MM.1S (cell line): Measurements from ENCODE around the gene ERF.
A peak's percentile ranks its signal among the peaks of the same experiment; 100 is the strongest.

ENCODE experiments used
- DNase-seq: peaks from one replicate; pipeline ENCODE4 v3.0.0-alpha.2; 2015
- H2AFZ ChIP-seq: fragments of 300-600 bp; sonication (generic); 2 replicates; pipeline ENCODE4 v1.6.0; 2016; ENCODE audit warnings: antibody characterized with exemption, low read length
- H3F3A ChIP-seq: fragments of 300-600 bp; sonication (generic); 2 replicates; pipeline ENCODE4 v1.6.1; 2016; ENCODE audit warnings: mild to moderate bottlenecking, antibody characterized with exemption, low read length, moderate library complexity, mixed read lengths; ENCODE audit not compliant: insufficient read depth
- H3K27ac ChIP-seq: fragments of 300-600 bp; sonication (generic); 2 replicates; pipeline ENCODE4 v1.5.1; 2016; ENCODE audit warnings: mild to moderate bottlenecking, low read length
- H3K27me3 ChIP-seq: fragments of 300-600 bp; sonication (generic); replicated peaks from 2 replicates; pipeline ENCODE4 v1.6.0; 2016; ENCODE audit warnings: low read length; ENCODE audit not compliant: insufficient read depth
- H3K36me3 ChIP-seq: fragments of 300-600 bp; sonication (generic); replicated peaks from 2 replicates; pipeline ENCODE4 v1.6.1; 2016; ENCODE audit warnings: mild to moderate bottlenecking, low read length, mixed read lengths; ENCODE audit not compliant: insufficient read depth
- H3K4me1 ChIP-seq: fragments of 300-600 bp; sonication (generic); 2 replicates; pipeline ENCODE4 v1.6.1; 2016; ENCODE audit warnings: low read length, mixed read lengths
- H3K4me2 ChIP-seq: fragments of 300-600 bp; sonication (generic); 2 replicates; pipeline ENCODE4 v1.6.0; 2016; ENCODE audit warnings: low read depth, low read length
- H3K4me3 ChIP-seq: fragments of 300-600 bp; sonication (generic); 2 replicates; pipeline ENCODE4 v1.5.1; 2016; ENCODE audit warnings: low read length, mixed read lengths
- H3K79me2 ChIP-seq: fragments of 300-600 bp; sonication (generic); 2 replicates; pipeline ENCODE4 v1.6.1; 2016; ENCODE audit warnings: mixed run types, low read length, mixed read lengths
- H3K9ac ChIP-seq: fragments of 300-600 bp; sonication (generic); 2 replicates; pipeline ENCODE4 v1.6.1; 2016; ENCODE audit warnings: low read length, mixed read lengths
- H3K9me2 ChIP-seq: fragments of 300-600 bp; sonication (generic); replicated peaks from 2 replicates; pipeline ENCODE4 v1.6.1; 2016; ENCODE audit warnings: mild to moderate bottlenecking, low read length, mixed read lengths; ENCODE audit not compliant: insufficient read depth
- H3K9me3 ChIP-seq: fragments of 300-600 bp; sonication (generic); replicated peaks from 2 replicates; pipeline ENCODE4 v1.6.1; 2016; ENCODE audit warnings: mild to moderate bottlenecking, low read length, mixed read lengths; ENCODE audit not compliant: insufficient read depth
- H4K20me1 ChIP-seq: fragments of 300-600 bp; sonication (generic); 2 replicates; pipeline ENCODE4 v1.6.1; 2016; ENCODE audit warnings: mild to moderate bottlenecking, low read length, moderate library complexity, mixed read lengths; ENCODE audit not compliant: insufficient read depth
- CTCF ChIP-seq: fragments of 300-600 bp; sonication (generic); IDR thresholded peaks from 2 replicates; pipeline ENCODE4 v1.5.1; 2016; ENCODE audit warnings: antibody characterized with exemption, low read length, mixed read lengths
- EZH2 ChIP-seq: fragments of 300-600 bp; sonication (generic); optimal IDR thresholded peaks from 2 replicates; pipeline ENCODE3; 2017; ENCODE audit warnings: low read depth, mild to moderate bottlenecking, antibody characterized with exemption, low read length, mixed read lengths
- EZH2phosphoT487 ChIP-seq: fragments of 300-600 bp; sonication (generic); IDR thresholded peaks from 2 replicates; pipeline ENCODE4 v1.6.1; 2018; ENCODE audit warnings: antibody characterized with exemption, low read length

The ERF gene

GRCh38 chr19:42219812-42220750, 34.8 kb downstream of the ERF start, which contains the start of gene ZNF526:
Gene ZNF526, plus strand, starts transcription at chr19:42220312. Its CDS starts 4,092 bp downstream, at chr19:42224404.
- Histone ChIP-seq H3F3A (peaks cover 6% of the 10 kb centered on the region), H3K27ac (peak within 1 kb of the TSS; percentile 66; the same call in 1 of the 2 replicates), H3K4me2 (peak within 1 kb of the TSS; percentile 84), H2AFZ (peak within 1 kb of the TSS; percentile 75), H3K27me3 (no peaks in the 10 kb centered on the region), H4K20me1 (peaks cover 13% of the 10 kb centered on the region; the same call in 1 of the 2 replicates), H3K4me3 (peak within 1 kb of the TSS; percentile 93), H3K9me2 (no peaks in the 10 kb centered on the region), H3K9me3 (no peaks in the 10 kb centered on the region), H3K4me1 (peaks cover 18% of the 10 kb centered on the region), H3K36me3 (no peaks in the 10 kb centered on the region; the same call in 1 of the 2 replicates), H3K79me2 (peaks cover 72% of the 10 kb centered on the region), H3K9ac (peak within 1 kb of the TSS; percentile 85)
- TF ChIP-seq CTCF (no peak), EZH2phosphoT487 (no peak)
- DNase-seq = peak; percentile 99

- H3K79me2 ChIP-seq = peaks cover 81% of the 10 kb centered on the region
- H3K4me1 ChIP-seq = peaks cover 24% of the 10 kb centered on the region
Measured at GRCh38 chr19:42217520-42218437, 37.1 kb downstream of the ERF start, which contains the start of gene DEDD2. Gene DEDD2, minus strand, starts transcription at chr19:42217677. Its CDS starts 670 bp downstream, at chr19:42217007.

More at GRCh38 chr19:42217520-42218437, 37.1 kb downstream of the ERF start, which contains the start of gene DEDD2:
- Histone ChIP-seq H3K27me3 (no peaks in the 10 kb centered on the region), H3K4me2 (peak within 1 kb of the TSS; percentile 96), H3K36me3 (peaks cover 7% of the 10 kb centered on the region; the same call in 1 of the 2 replicates), H4K20me1 (peaks cover 18% of the 10 kb centered on the region), H3K9me2 (no peaks in the 10 kb centered on the region), H2AFZ (peak within 1 kb of the TSS; percentile 82), H3F3A (peaks cover 6% of the 10 kb centered on the region), H3K4me3 (peak within 1 kb of the TSS; percentile 77), H3K27ac (peak within 1 kb of the TSS; percentile 79), H3K9ac (peak within 1 kb of the TSS; percentile 96), H3K9me3 (no peaks in the 10 kb centered on the region)
- TF ChIP-seq EZH2phosphoT487 (no peak), EZH2 (no peak), CTCF (no peak)
- DNase-seq = peak; percentile 98
